Skeletal muscle tissue (tissue), 4 donors: ENCODE measurements around the gene IHH. TPM values are rescaled to one million over a fixed set of nuclear protein-coding genes. Genes with fewer than 3 reads are reported as not detected.

Experiments used
- H3K27ac ChIP-seq: one replicate; pipeline ENCODE4 v1.7.0; 2013; ENCODE audit warnings: mild to moderate bottlenecking, low read depth, low read length, inconsistent platforms
- H3K27me3 ChIP-seq, 3 donors: one replicate each; pipeline ENCODE4 v1.7.0; 2013; ENCODE audit warnings: low read length in 3 of 3; ENCODE audit not compliant: control insufficient read depth in 3 of 3, insufficient read depth in 3 of 3
- H3K36me3 ChIP-seq, 3 donors: one replicate each; pipeline ENCODE4 v1.7.0; 2013; ENCODE audit warnings: low read length in 3 of 3; ENCODE audit not compliant: control insufficient read depth in 3 of 3, insufficient read depth in 3 of 3
- H3K4me1 ChIP-seq, 3 donors: one replicate each; pipeline ENCODE4 v1.7.0; 2013; ENCODE audit warnings: low read length in 3 of 3, mild to moderate bottlenecking in 3 of 3; ENCODE audit not compliant: control insufficient read depth in 3 of 3, insufficient read depth in 3 of 3
- H3K4me3 ChIP-seq, 3 donors: one replicate each; pipeline ENCODE4 v1.7.0; 2013; ENCODE audit warnings: low read length in 3 of 3
- H3K9ac ChIP-seq, 3 donors: one replicate each; pipeline ENCODE4 v1.7.0; 2013; ENCODE audit warnings: low read length in 3 of 3, mild to moderate bottlenecking in 3 of 3, moderate library complexity in 2 of 3, low read depth in 1 of 3
- H3K9me3 ChIP-seq, 3 donors: one replicate each; pipeline ENCODE4 v1.7.0; 2013; ENCODE audit warnings: low read length in 3 of 3; ENCODE audit not compliant: control insufficient read depth in 3 of 3
- total RNA-seq: library from RNA; depleted of rRNA; stranded (reverse); fragments of >200 nt; gene quantifications from one replicate; pipeline ENCODE4 v1.2.3, GENCODE V29; 2014
- donor health status: Osteomylitis.

IHH gene
- total RNA-seq, 1 donor from 2014 or later, result not detected

DNA sequence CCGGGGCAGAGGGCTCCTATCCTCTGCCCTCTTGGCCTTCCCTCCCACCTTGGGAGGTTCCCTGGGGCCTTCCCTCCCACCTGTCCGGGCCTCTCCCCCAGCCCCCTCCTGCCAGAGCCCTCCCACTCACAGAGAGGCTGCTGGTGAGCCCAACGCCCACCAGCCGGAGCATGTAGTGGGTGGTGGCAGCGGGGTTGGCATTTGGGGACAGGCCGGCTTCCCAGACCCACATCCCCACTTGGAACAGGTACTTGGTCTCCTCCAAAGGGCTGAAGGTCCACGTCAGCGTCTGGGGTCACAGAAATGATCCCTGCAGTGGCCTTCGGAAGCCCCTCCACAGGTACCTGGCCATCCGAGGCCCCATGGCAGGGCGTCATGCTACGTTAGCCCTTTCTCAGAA, 38.7 kb downstream of the IHH start:
- Histone ChIP-seq H3K9me3 (no peaks in the 10 kb centered on the region), H3K27ac (no peak overlapping the region), H3K9ac (no peak overlapping the region), H3K27me3 (peaks cover 0 to 35% (median 13%) of the 10 kb centered on the region in 3 donors), H3K4me1 (peaks cover 0 to 5% (median 0%) of the 10 kb centered on the region in 3 donors), H3K4me3 (no peak overlapping the region), H3K36me3 (no peaks in the 10 kb centered on the region)

DNA sequence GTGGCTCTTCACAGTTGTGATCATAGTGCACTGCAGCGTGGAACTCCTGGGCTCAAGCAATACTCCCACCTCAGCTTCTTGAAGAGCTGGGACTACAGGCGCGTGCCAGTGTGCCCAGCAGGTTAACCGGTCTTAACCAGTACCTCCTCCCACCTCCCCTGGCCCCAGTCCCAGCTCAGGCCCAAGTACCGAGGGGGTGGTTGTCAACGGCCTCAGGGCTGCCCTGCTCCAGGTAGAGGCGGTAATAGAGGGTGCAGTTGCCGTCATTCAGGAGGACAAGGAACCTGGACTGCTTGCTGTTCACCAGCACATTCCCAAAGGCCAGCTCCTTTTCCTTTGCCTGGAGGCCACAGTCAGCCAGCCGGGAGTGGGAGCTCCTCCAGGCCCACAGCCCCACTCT, 39.1 kb downstream of the IHH start:
- peaks cover 0 to 5% (median 0%) of the 10 kb centered on the region in 3 donors for H3K4me1 ChIP-seq
- no peak overlapping the region for H3K9ac ChIP-seq
- no peaks in the 10 kb centered on the region for H3K36me3 ChIP-seq
- H3K27me3 ChIP-seq, result peaks cover 0 to 39% (median 13%) of the 10 kb centered on the region in 3 donors
- no peak overlapping the region for H3K4me3 ChIP-seq
- H3K9me3 ChIP-seq, result no peaks in the 10 kb centered on the region
- no peak overlapping the region for H3K27ac ChIP-seq

DNA sequence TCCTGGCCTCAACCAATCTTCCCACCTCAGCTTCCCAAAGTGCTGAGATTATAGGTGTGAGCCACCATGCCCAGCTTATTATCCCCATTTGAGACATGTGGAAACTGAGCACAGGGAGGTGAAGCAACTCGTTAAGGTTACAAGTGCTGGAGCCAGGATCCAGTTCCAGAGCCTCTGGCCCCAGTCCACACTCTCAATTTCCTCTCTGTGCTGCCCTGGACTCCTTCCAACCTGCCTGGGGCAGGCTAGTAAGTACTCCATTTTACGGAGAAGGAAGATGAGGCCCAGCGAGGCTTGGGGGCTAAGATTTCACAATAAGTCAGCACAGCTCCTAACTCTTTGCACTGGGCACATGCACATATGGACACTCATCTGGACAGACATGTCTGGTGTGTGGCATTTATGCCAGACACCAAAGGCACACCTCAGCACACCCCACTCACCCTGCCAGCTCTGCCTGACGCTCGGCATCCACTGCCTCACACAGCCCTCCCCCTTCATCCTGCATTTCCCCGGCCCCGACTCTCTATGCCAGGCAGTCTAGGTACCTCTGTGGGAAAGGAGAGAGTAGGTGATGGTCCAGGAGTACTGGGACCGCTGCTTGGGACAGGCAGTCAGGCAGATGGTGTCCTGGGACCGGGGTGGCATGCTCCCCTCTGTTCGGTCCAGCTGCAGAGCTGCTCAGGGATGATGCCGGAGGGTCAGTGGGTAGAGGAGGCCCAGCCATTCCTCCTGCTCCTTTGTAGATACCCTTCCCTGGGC, 39.9 kb downstream of the IHH start:
- Histone ChIP-seq H3K9me3 (no peaks in the 10 kb centered on the region), H3K4me3 (no peak overlapping the region), H3K36me3 (no peaks in the 10 kb centered on the region), H3K27ac (no peak overlapping the region), H3K4me1 (peaks cover 0 to 5% (median 0%) of the 10 kb centered on the region in 3 donors), H3K9ac (no peak overlapping the region), H3K27me3 (peaks cover 0 to 40% (median 13%) of the 10 kb centered on the region in 3 donors)

- H3K27me3 ChIP-seq, result peaks cover 0 to 35% (median 17%) of the 10 kb centered on the region in 3 donors
- H3K9me3 ChIP-seq, result no peaks in the 10 kb centered on the region
- no peaks in the 10 kb centered on the region for H3K36me3 ChIP-seq
- no peak overlapping the region for H3K9ac ChIP-seq
- peaks cover 0 to 5% (median 0%) of the 10 kb centered on the region in 3 donors for H3K4me1 ChIP-seq
- H3K4me3 ChIP-seq, result no peak overlapping the region
- no peak overlapping the region for H3K27ac ChIP-seq
Measured at GRCh38 chr2:219019436-219019835, 41.3 kb downstream of the IHH start.

- H3K27me3 ChIP-seq, result peaks cover 0 to 34% (median 23%) of the 10 kb centered on the region in 3 donors
- H3K9ac ChIP-seq, result no peak overlapping the region
- H3K4me3 ChIP-seq, result no peak overlapping the region
- no peak overlapping the region for H3K27ac ChIP-seq
- H3K4me1 ChIP-seq, result peaks cover 0 to 5% (median 0%) of the 10 kb centered on the region in 3 donors
- no peaks in the 10 kb centered on the region for H3K9me3 ChIP-seq
- H3K36me3 ChIP-seq, result no peaks in the 10 kb centered on the region
Measured at GRCh38 chr2:219018726-219019125, 42.0 kb downstream of the IHH start.

- no peaks in the 10 kb centered on the region for H3K36me3 ChIP-seq
- peaks cover 0 to 5% (median 0%) of the 10 kb centered on the region in 3 donors for H3K4me1 ChIP-seq
- H3K4me3 ChIP-seq, result no peak overlapping the region
- H3K27me3 ChIP-seq, result peaks cover 0 to 30% (median 22%) of the 10 kb centered on the region in 3 donors
- H3K9ac ChIP-seq, result no peak overlapping the region
- no peaks in the 10 kb centered on the region for H3K9me3 ChIP-seq
- H3K27ac ChIP-seq, result no peak overlapping the region
Measured at GRCh38 chr2:219018286-219018685, 42.4 kb downstream of the IHH start.

GRCh38 chr2:219017201-219017931, 43.4 kb downstream of the IHH start:
- H3K9ac ChIP-seq, result no peak overlapping the region
- H3K27me3 ChIP-seq, result peaks cover 0 to 23% (median 13%) of the 10 kb centered on the region in 3 donors
- H3K4me3 ChIP-seq, result no peak overlapping the region
- no peak overlapping the region for H3K27ac ChIP-seq
- no peaks in the 10 kb centered on the region for H3K9me3 ChIP-seq
- H3K4me1 ChIP-seq, result peaks cover 0 to 5% (median 0%) of the 10 kb centered on the region in 3 donors
- H3K36me3 ChIP-seq, result no peaks in the 10 kb centered on the region

GRCh38 chr2:219016721-219017120, 44.0 kb downstream of the IHH start:
- Histone ChIP-seq H3K4me1 (peaks cover 0 to 5% (median 0%) of the 10 kb centered on the region in 3 donors), H3K27ac (no peak overlapping the region), H3K36me3 (no peaks in the 10 kb centered on the region), H3K4me3 (no peak overlapping the region), H3K9ac (no peak overlapping the region), H3K9me3 (no peaks in the 10 kb centered on the region), H3K27me3 (peaks cover 0 to 21% (median 9%) of the 10 kb centered on the region in 3 donors)

DNA sequence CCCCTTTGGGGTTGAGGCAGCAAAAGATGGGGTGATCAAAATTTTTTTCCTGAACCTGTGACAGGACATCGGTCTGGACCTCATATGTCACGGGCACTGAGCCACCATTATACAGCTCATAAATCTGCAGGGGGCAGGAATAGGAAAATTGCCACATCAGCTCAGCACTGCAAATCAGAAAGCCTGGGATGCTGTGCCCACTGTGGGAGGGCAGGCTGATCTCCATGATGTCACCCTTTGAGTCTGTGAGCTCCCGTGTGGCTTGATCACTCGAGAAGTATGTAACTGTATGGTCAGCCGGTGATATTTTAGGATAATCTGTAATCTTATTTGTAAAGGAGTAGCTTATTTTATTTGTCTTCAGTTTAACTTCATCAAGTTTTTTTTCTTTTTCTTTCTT, 49.8 kb downstream of the IHH start:
- Histone ChIP-seq H3K27ac (no peak overlapping the region), H3K9ac (no peak overlapping the region), H3K36me3 (no peaks in the 10 kb centered on the region), H3K27me3 (peaks cover 15 to 32% (median 20%) of the 10 kb centered on the region in 3 donors), H3K4me1 (no peaks in the 10 kb centered on the region), H3K4me3 (no peak overlapping the region), H3K9me3 (no peaks in the 10 kb centered on the region)
